SK-N-SH treated with all-trans-retinoic acid at 6 μM for 48 hours (cell line): Measurements from ENCODE around the gene TMCC3.

Experiments used
- CSDC2 ChIP-seq: fragments of 250-450 bp; sonication (Bioruptor Pico); IDR thresholded peaks from 2 replicates; pipeline ENCODE4 v1.5.0; 2020; ENCODE audit warnings: mild to moderate bottlenecking, moderate library complexity
- ISL1 ChIP-seq: fragments of 250-450 bp; sonication (Bioruptor Pico); IDR thresholded peaks from 2 replicates; pipeline ENCODE4 v2.1.2; 2022; ENCODE audit warnings: mild to moderate bottlenecking, moderate library complexity
- SNAI2 ChIP-seq: fragments of 250-450 bp; sonication (Bioruptor Pico); IDR thresholded peaks from 2 replicates; pipeline ENCODE4 v1.5.0; 2020; ENCODE audit warnings: mild to moderate bottlenecking, moderate library complexity
- TCF4 ChIP-seq: fragments of 250-450 bp; sonication (Bioruptor Pico); IDR thresholded peaks from 2 replicates; pipeline ENCODE4 v1.8.0; 2021; ENCODE audit warnings: mild to moderate bottlenecking, moderate library complexity, borderline replicate concordance
- ZFP3 ChIP-seq: fragments of 250-450 bp; sonication (Bioruptor Pico); IDR thresholded peaks from 2 replicates; pipeline ENCODE4 v1.5.0; 2020; ENCODE audit warnings: mild to moderate bottlenecking, moderate library complexity
- ZFP30 ChIP-seq: fragments of 450-650 bp; formaldehyde crosslinking; IDR thresholded peaks from 2 replicates; pipeline ENCODE4 v1.5.0; 2022; ENCODE audit warnings: mild to moderate bottlenecking, moderate library complexity
- ZNF70 ChIP-seq: fragments of 450-650 bp; formaldehyde crosslinking; IDR thresholded peaks from 2 replicates; pipeline ENCODE4 v1.5.0; 2020; ENCODE audit warnings: mild to moderate bottlenecking, moderate library complexity

- TF ChIP-seq ZFP3 (CRISPR knock-in tag) (no peak), SNAI2 (CRISPR knock-in tag) (no peak), ISL1 (CRISPR knock-in tag) (no peak), CSDC2 (CRISPR knock-in tag) (no peak), TCF4 (CRISPR knock-in tag) (no peak), ZFP30 (CRISPR knock-in tag) (no peak), ZNF70 (CRISPR knock-in tag) (no peak)
Observed at GRCh38 chr12:94663071-94663470, 12.7 kb upstream of the TMCC3 start.
